Measurements from ENCODE around the gene MIPEP. TPM values are rescaled to one million over a fixed set of nuclear protein-coding genes. Genes with fewer than 3 reads are reported as not detected.

The MIPEP gene
- polyA plus RNA-seq, 2 of the 4 experiments (the other 2 are of a cell fraction): 21.6 to 32.8 TPM

- DNase-seq (ENCODE audit: low read depth in 1 of 2, low spot score in 1 of 2) (no peak), ATAC-seq (no peak), FAIRE-seq (no peak)
- Histone ChIP-seq H3K9me3 (no peaks in the 10 kb centered on the region), H3K4me2 (no peak overlapping the region), H3K4me1 (peaks cover 49% of the 10 kb centered on the region), H3K27ac (peak overlapping the region in 1 of 2 experiments; percentile 67; a peak in 3 of 6 replicates), H3K4me3 (no peak overlapping the region)
- TF ChIP-seq RARB (CRISPR knock-in tag; IDR thresholded peaks at IDR 0.05) (no peak), NR3C1 (IDR thresholded peaks at IDR 0.05) (no peak), JUNB (IDR thresholded peaks at IDR 0.05) (no peak), TFCP2L1 (CRISPR knock-in tag; IDR thresholded peaks at IDR 0.05) (no peak), GATA3 (IDR thresholded peaks at IDR 0.05; ENCODE audit: borderline replicate concordance) (no peak), BHLHE40 (IDR thresholded peaks at IDR 0.05; ENCODE audit: low read depth, low read length) (no peak), FOSB (CRISPR knock-in tag; IDR thresholded peaks at IDR 0.05) (no peak), HOXB13 (CRISPR knock-in tag; IDR thresholded peaks at IDR 0.05; ENCODE audit: low read depth) (no peak), NFE2L2 (conservative IDR thresholded peaks at IDR 0.05; ENCODE audit: low read length) (no peak), HES2 (IDR thresholded peaks at IDR 0.05) (no peak), USF2 (IDR thresholded peaks at IDR 0.05) (no peak)
- TF ChIP-seq, protein P1, sequence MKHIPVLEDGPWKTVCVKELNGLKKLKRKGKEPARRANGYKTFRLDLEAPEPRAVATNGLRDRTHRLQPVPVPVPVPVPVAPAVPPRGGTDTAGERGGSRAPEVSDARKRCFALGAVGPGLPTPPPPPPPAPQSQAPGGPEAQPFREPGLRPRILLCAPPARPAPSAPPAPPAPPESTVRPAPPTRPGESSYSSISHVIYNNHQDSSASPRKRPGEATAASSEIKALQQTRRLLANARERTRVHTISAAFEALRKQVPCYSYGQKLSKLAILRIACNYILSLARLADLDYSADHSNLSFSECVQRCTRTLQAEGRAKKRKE (CRISPR knock-in tag; IDR thresholded peaks at IDR 0.05; ENCODE audit: low read depth): no peak
- TF ChIP-seq, protein P2, sequence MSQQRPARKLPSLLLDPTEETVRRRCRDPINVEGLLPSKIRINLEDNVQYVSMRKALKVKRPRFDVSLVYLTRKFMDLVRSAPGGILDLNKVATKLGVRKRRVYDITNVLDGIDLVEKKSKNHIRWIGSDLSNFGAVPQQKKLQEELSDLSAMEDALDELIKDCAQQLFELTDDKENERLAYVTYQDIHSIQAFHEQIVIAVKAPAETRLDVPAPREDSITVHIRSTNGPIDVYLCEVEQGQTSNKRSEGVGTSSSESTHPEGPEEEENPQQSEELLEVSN (IDR thresholded peaks at IDR 0.05; ENCODE audit: borderline replicate concordance, low read depth): no peak
- POLR2A ChIA-PET: interaction anchor here (2.2 kb wide), 1 partner anchor 11 kb away, joined by 5 read pairs; no protein-coding TSS in a partner anchor
- CTCF ChIA-PET: no interaction called here
- WGBS (ENCODE audit: missing lambda C conversion rate): 58% methylated on average over 2 of the region's 2 CpGs
Measured at GRCh38 chr13:23754997-23755396, 134.2 kb downstream of the MIPEP start.

- WGBS (ENCODE audit: missing lambda C conversion rate): 82% methylated on average over 6 of the region's 6 CpGs
- ChIA-PET CTCF (no interaction called here), POLR2A (interaction anchor here (2.2 kb wide), 1 partner anchor 11 kb away, joined by 5 read pairs; no protein-coding TSS in a partner anchor)
- FAIRE-seq (no peak), DNase-seq (ENCODE audit: low read depth in 1 of 2, low spot score in 1 of 2) (no peak), ATAC-seq (no peak)
- Histone ChIP-seq H3K27ac (peak overlapping the region; percentile 67 to 71; a peak in 4 of 6 replicates), H3K9me3 (no peaks in the 10 kb centered on the region), H3K4me2 (peak overlapping the region; percentile 83; the same call in 2 of the 3 replicates), H3K4me3 (no peak overlapping the region), H3K4me1 (peaks cover 52% of the 10 kb centered on the region)
- no peak for TF ChIP-seq MAZ (IDR thresholded peaks at IDR 0.05; ENCODE audit: borderline replicate concordance, low read depth, low read length)
- TF ChIP-seq GATA3 (IDR thresholded peaks at IDR 0.05; ENCODE audit: borderline replicate concordance): no peak
- TF ChIP-seq SREBF2 (IDR thresholded peaks at IDR 0.05): no peak
- TF ChIP-seq CHD2 (IDR thresholded peaks at IDR 0.05; ENCODE audit: low read length, partially characterized antibody): no peak
- no peak for TF ChIP-seq CEBPB (IDR thresholded peaks at IDR 0.05)
- TF ChIP-seq TP53 (CRISPR knock-in tag; IDR thresholded peaks at IDR 0.05): no peak
- TF ChIP-seq TFCP2L1 (CRISPR knock-in tag; IDR thresholded peaks at IDR 0.05): no peak
- no peak for TF ChIP-seq RARB (CRISPR knock-in tag; IDR thresholded peaks at IDR 0.05)
- TF ChIP-seq ZSCAN20 (CRISPR knock-in tag; IDR thresholded peaks at IDR 0.05): no peak
- no peak for TF ChIP-seq ESRRA (IDR thresholded peaks at IDR 0.05; ENCODE audit: borderline replicate concordance, low read length)
- TF ChIP-seq USF2 (IDR thresholded peaks at IDR 0.05): no peak
- TF ChIP-seq JUNB (IDR thresholded peaks at IDR 0.05): no peak
- no peak for TF ChIP-seq REST (IDR thresholded peaks at IDR 0.05)
- TF ChIP-seq KDM5A (IDR thresholded peaks at IDR 0.05): no peak
- TF ChIP-seq BCL3 (IDR thresholded peaks at IDR 0.05): no peak
- TF ChIP-seq, protein P2 (IDR thresholded peaks at IDR 0.05; ENCODE audit: borderline replicate concordance, low read depth): no peak
- TF ChIP-seq HOXB5 (CRISPR knock-in tag; IDR thresholded peaks at IDR 0.05): no peak
- no peak for TF ChIP-seq RCOR1 (IDR thresholded peaks at IDR 0.05; ENCODE audit: low read depth, low read length)
- TF ChIP-seq MAX (IDR thresholded peaks at IDR 0.05): no peak
Measured at GRCh38 chr13:23754506-23754905, 134.7 kb downstream of the MIPEP start.
